DOHH2 (cell line): Measurements from ENCODE around the gene SLC22A1.

Experiments
- H3F3A ChIP-seq: fragments of 200-600 bp; sonication (generic), shearing (Covaris generic); 2 replicates; pipeline ENCODE4 v1.6.0; 2016; ENCODE audit warnings: antibody characterized with exemption, mild to moderate bottlenecking; ENCODE audit not compliant: control insufficient read depth, insufficient read depth
- H3K27ac ChIP-seq: fragments of 200-600 bp; sonication (generic); 2 replicates; pipeline ENCODE4 v1.5.1; 2014; ENCODE audit warnings: low read depth, mild to moderate bottlenecking, low read length, moderate library complexity
- H3K27me3 ChIP-seq: fragments of 200-600 bp; sonication (generic); 2 replicates; pipeline ENCODE4 v1.6.1; 2014; ENCODE audit warnings: mild to moderate bottlenecking, low read length, mixed read lengths; ENCODE audit not compliant: control insufficient read depth
- H3K36me3 ChIP-seq: fragments of 200-600 bp; sonication (generic); 2 replicates; pipeline ENCODE4 v1.6.1; 2014; ENCODE audit warnings: mild to moderate bottlenecking, low read length, moderate library complexity, mixed read lengths; ENCODE audit not compliant: control insufficient read depth
- H3K4me1 ChIP-seq: fragments of 200-600 bp; sonication (generic); 2 replicates; pipeline ENCODE4 v1.6.1; 2014; ENCODE audit warnings: mild to moderate bottlenecking, low read length, mixed read lengths; ENCODE audit not compliant: control insufficient read depth
- H3K4me2 ChIP-seq: fragments of 200-600 bp; sonication (generic); 2 replicates; pipeline ENCODE4 v1.6.0; 2014; ENCODE audit warnings: mild to moderate bottlenecking, low read length, moderate library complexity
- H3K4me3 ChIP-seq: fragments of 200-600 bp; sonication (generic); 2 replicates; pipeline ENCODE4 v1.5.1; 2014; ENCODE audit warnings: mild to moderate bottlenecking, low read length, mixed read lengths
- H3K79me2 ChIP-seq: fragments of 200-600 bp; sonication (generic); 2 replicates; pipeline ENCODE4 v1.6.1; 2014; ENCODE audit warnings: mild to moderate bottlenecking, low read length, mixed read lengths; ENCODE audit not compliant: control insufficient read depth
- H3K9me2 ChIP-seq: fragments of 200-600 bp; sonication (generic); replicated peaks from 2 replicates; pipeline ENCODE4 v1.6.1; 2014; ENCODE audit warnings: mild to moderate bottlenecking, low read length, mixed read lengths; ENCODE audit not compliant: control insufficient read depth
- H3K9me3 ChIP-seq: fragments of 200-600 bp; sonication (generic); 2 replicates; pipeline ENCODE4 v1.6.1; 2014; ENCODE audit warnings: antibody characterized with exemption, low read length, mixed read lengths; ENCODE audit not compliant: control insufficient read depth, insufficient read depth
- H4K20me1 ChIP-seq: fragments of 200-600 bp; sonication (generic); 2 replicates; pipeline ENCODE4 v1.6.0; 2014; ENCODE audit warnings: low read depth, mild to moderate bottlenecking, antibody characterized with exemption, low read length, moderate library complexity; ENCODE audit not compliant: control insufficient read depth, insufficient read depth
- CTCF ChIP-seq: fragments of 200-600 bp; sonication (generic); IDR thresholded peaks from one replicate; pipeline ENCODE4 v1.5.1; 2014; ENCODE audit warnings: antibody characterized with exemption, mild to moderate bottlenecking, low read depth, low read length; ENCODE audit not compliant: poor library complexity, severe bottlenecking
- EZH2phosphoT487 ChIP-seq: fragments of 200-600 bp; sonication (generic); IDR thresholded peaks from 2 replicates; pipeline ENCODE4 v1.6.1; 2017; ENCODE audit warnings: borderline replicate concordance, mild to moderate bottlenecking, antibody characterized with exemption, low read length, moderate library complexity, mixed read lengths

SLC22A1 gene

GRCh38 chr6:160203076-160203475 lies 81.5 kb downstream of the SLC22A1 start:
- Histone ChIP-seq H3K36me3 (no peaks in the 10 kb centered on the region), H4K20me1 (no peaks in the 10 kb centered on the region), H3K79me2 (no peaks in the 10 kb centered on the region), H3F3A (no peaks in the 10 kb centered on the region), H3K9me3 (no peaks in the 10 kb centered on the region), H3K9me2 (no peaks in the 10 kb centered on the region), H3K4me2 (no peak overlapping the region), H3K27ac (no peak overlapping the region), H3K4me3 (no peak overlapping the region), H3K27me3 (no peaks in the 10 kb centered on the region), H3K4me1 (no peaks in the 10 kb centered on the region)
- TF ChIP-seq CTCF (no peak), EZH2phosphoT487 (no peak)

- Histone ChIP-seq H3K36me3 (no peaks in the 10 kb centered on the region), H3K4me3 (no peak overlapping the region), H3K4me1 (no peaks in the 10 kb centered on the region), H3F3A (no peaks in the 10 kb centered on the region), H4K20me1 (no peaks in the 10 kb centered on the region), H3K27me3 (no peaks in the 10 kb centered on the region), H3K79me2 (no peaks in the 10 kb centered on the region), H3K4me2 (no peak overlapping the region), H3K27ac (no peak overlapping the region), H3K9me3 (no peaks in the 10 kb centered on the region), H3K9me2 (no peaks in the 10 kb centered on the region)
- TF ChIP-seq EZH2phosphoT487 (no peak), CTCF (no peak)
These were observed 81.9 kb downstream of the SLC22A1 start for GRCh38 chr6:160203522-160203921.

- Histone ChIP-seq H3K36me3 (no peaks in the 10 kb centered on the region), H4K20me1 (no peaks in the 10 kb centered on the region), H3K4me3 (no peak overlapping the region), H3K27me3 (no peaks in the 10 kb centered on the region), H3K27ac (no peak overlapping the region), H3K9me2 (no peaks in the 10 kb centered on the region), H3K4me1 (no peaks in the 10 kb centered on the region), H3K4me2 (no peak overlapping the region), H3F3A (no peaks in the 10 kb centered on the region), H3K9me3 (no peaks in the 10 kb centered on the region), H3K79me2 (no peaks in the 10 kb centered on the region)
- TF ChIP-seq EZH2phosphoT487: no peak
- no peak for TF ChIP-seq CTCF
These were observed 82.3 kb downstream of the SLC22A1 start for GRCh38 chr6:160203953-160204352.

GRCh38 chr6:160204710-160205109 lies 83.1 kb downstream of the SLC22A1 start:
- H3K79me2 ChIP-seq: no peaks in the 10 kb centered on the region
- no peaks in the 10 kb centered on the region for H4K20me1 ChIP-seq
- H3K36me3 ChIP-seq: no peaks in the 10 kb centered on the region
- no peak overlapping the region for H3K4me2 ChIP-seq
- no peak overlapping the region for H3K4me3 ChIP-seq
- H3K27me3 ChIP-seq: no peaks in the 10 kb centered on the region
- H3F3A ChIP-seq: no peaks in the 10 kb centered on the region
- H3K4me1 ChIP-seq: no peaks in the 10 kb centered on the region
- no peak for TF ChIP-seq EZH2phosphoT487
- no peak overlapping the region for H3K27ac ChIP-seq
- no peaks in the 10 kb centered on the region for H3K9me3 ChIP-seq
- H3K9me2 ChIP-seq: no peaks in the 10 kb centered on the region
